B cell (primary cell): Measurements from ENCODE around the gene PPP2R5E. TPM values are rescaled to one million over a fixed set of nuclear protein-coding genes. Genes with fewer than 3 reads are reported as not detected.

Source experiments
- ATAC-seq: fragments of 200-7000 bp; cut with Tn5 transposase; one replicate; pipeline ENCODE4 v1.10.0; 2021; ENCODE audit warnings: low read depth, mild to moderate bottlenecking, moderate number of reproducible peaks, moderate library complexity
- CTCF ChIA-PET: fragments of 350-600 bp; sonication (Branson Sonifier 250); formaldehyde crosslinking; loops from one replicate; lab custom pipeline; 2021; ENCODE audit warnings: antibody characterized with exemption, inconsistent platforms; lab: Charles Lee
- POLR2A ChIA-PET: fragments of 350-600 bp; sonication (Branson Sonifier 250); formaldehyde crosslinking; loops from one replicate; lab custom pipeline; 2021; ENCODE audit warnings: antibody characterized with exemption; lab: Charles Lee
- DNase-seq: peaks from one replicate; pipeline ENCODE4 v3.0.0; 2013
- H2AFZ ChIP-seq: 2 replicates; pipeline ENCODE4 v1.6.1; 2012; ENCODE audit warnings: mild to moderate bottlenecking, low read depth, low read length; ENCODE audit not compliant: insufficient read depth, poor library complexity, severe bottlenecking
- H3K27ac ChIP-seq, 2 donors: 1 replicate in 1 of 2; 2 replicates in 1 of 2; pipeline ENCODE4 v1.5.1; 2012 to 2013; ENCODE audit warnings: low read length in 2 of 2, mild to moderate bottlenecking in 2 of 2, moderate library complexity in 1 of 2
- H3K27me3 ChIP-seq, 4 experiments: fragments of 200-600 bp in 1 of 4; sonication (generic) in 1 of 4; replicated peaks in 1 of 4; 1 replicate in 2 of 4; 2 replicates in 2 of 4; pipeline versions ENCODE4 v1.6.1 to v1.7.0; 2013 to 2016; ENCODE audit warnings: low read length in 3 of 4, mild to moderate bottlenecking in 2 of 4, mixed read lengths in 1 of 4, moderate library complexity in 1 of 4; ENCODE audit not compliant: insufficient read depth in 4 of 4, control insufficient read depth in 3 of 4; ENCODE audit errors: control extremely low read depth in 1 of 4
- H3K36me3 ChIP-seq, 2 experiments: replicated peaks in 1 of 2; 1 replicate in 1 of 2; 2 replicates in 1 of 2; pipeline versions ENCODE4 v1.6.1 to v1.7.1; 2013; ENCODE audit warnings: low read length in 1 of 2; ENCODE audit not compliant: insufficient read depth in 2 of 2, control insufficient read depth in 1 of 2; ENCODE audit errors: control extremely low read depth in 1 of 2, extremely low read depth in 1 of 2
- H3K4me1 ChIP-seq, 2 donors: fragments of 200-600 bp in 1 of 2; sonication (generic) in 1 of 2; 1 replicate in 1 of 2; 2 replicates in 1 of 2; pipeline versions ENCODE4 v1.5.1 to v1.6.1; 2013 to 2017; ENCODE audit warnings: low read length in 2 of 2; ENCODE audit not compliant: control insufficient read depth in 2 of 2, insufficient read depth in 2 of 2
- H3K4me2 ChIP-seq: replicated peaks from 2 replicates; pipeline ENCODE3; 2012; ENCODE audit warnings: mild to moderate bottlenecking, low read depth, low read length; ENCODE audit not compliant: poor library complexity, severe bottlenecking
- H3K4me3 ChIP-seq, 5 experiments: fragments of 200-600 bp in 1 of 5; sonication (generic) in 1 of 5; 1 replicate in 3 of 5; 2 replicates in 2 of 5; pipeline versions ENCODE4 v1.5.1 to v1.7.0; 2011 to 2016; ENCODE audit warnings: low read length in 4 of 5, mild to moderate bottlenecking in 4 of 5, low read depth in 2 of 5, control low read depth in 1 of 5, moderate library complexity in 1 of 5; ENCODE audit not compliant: insufficient read depth in 1 of 5; ENCODE audit errors: control extremely low read depth in 1 of 5, extremely low read depth in 1 of 5
- H3K79me2 ChIP-seq: fragments of 200-600 bp; sonication (generic); one replicate; pipeline ENCODE4 v1.6.0; 2016; ENCODE audit warnings: low read length; ENCODE audit not compliant: control insufficient read depth, insufficient read depth
- H3K9ac ChIP-seq: fragments of 200-600 bp; sonication (generic); 2 replicates; pipeline ENCODE4 v1.6.1; 2017; ENCODE audit warnings: mild to moderate bottlenecking, low read length, moderate library complexity
- H3K9me3 ChIP-seq, 3 donors: one replicate each; pipeline versions ENCODE4 v1.6.1 to v1.7.1; 2013; ENCODE audit warnings: low read length in 2 of 3; ENCODE audit not compliant: control insufficient read depth in 2 of 3, insufficient read depth in 1 of 3; ENCODE audit errors: control extremely low read depth in 1 of 3
- H4K20me1 ChIP-seq: 2 replicates; pipeline ENCODE4 v1.6.0; 2012; ENCODE audit warnings: mild to moderate bottlenecking, low read length; ENCODE audit not compliant: insufficient read depth, control insufficient read depth, poor library complexity, severe bottlenecking
- H3K27ac Mint-ChIP-seq: one replicate; pipeline ENCODE4 v1.8.0; 2021; ENCODE audit warnings: mixed read lengths
- H3K27me3 Mint-ChIP-seq: one replicate; pipeline ENCODE4 v1.8.0; 2021; ENCODE audit warnings: mixed read lengths
- H3K4me1 Mint-ChIP-seq: one replicate; pipeline ENCODE4 v1.8.0; 2021; ENCODE audit warnings: mixed read lengths
- H3K4me3 Mint-ChIP-seq: one replicate; pipeline ENCODE4 v1.8.0; 2021; ENCODE audit warnings: mixed read lengths
- H3K9me3 Mint-ChIP-seq: one replicate; pipeline ENCODE4 v1.8.0; 2022; ENCODE audit warnings: mixed read lengths; ENCODE audit not compliant: insufficient read depth
- CTCF ChIP-seq: fragments of 200-600 bp; IDR thresholded peaks from one replicate; pipeline ENCODE4 v1.8.0; 2022; ENCODE audit warnings: antibody characterized with exemption, mild to moderate bottlenecking
- EZH2 ChIP-seq: IDR thresholded peaks from 2 replicates; pipeline ENCODE4 v1.6.1; 2012; ENCODE audit warnings: borderline replicate concordance, low read depth, mild to moderate bottlenecking, moderate library complexity, low read length; ENCODE audit not compliant: insufficient read depth, poor library complexity, severe bottlenecking
- WGBS: methylation state at CpG from one replicate; pipeline ENCODE4 v1.1.5; 2013; ENCODE audit warnings: missing lambda C conversion rate; ENCODE audit not compliant: insufficient coverage; 5-methylcytosine and 5-hydroxymethylcytosine counted together
- intact Hi-C: fragments of 100-400 bp; cut with micrococcal nuclease; formaldehyde crosslinking; loops from one replicate; pipeline ENCODE4 v1.10.0; 2022
- polyA plus RNA-seq: library from polyadenylated mRNA; depleted of rRNA; stranded (reverse); fragments of >200 nt; gene quantifications from 2 replicates; pipeline ENCODE4 v1.2.3, GENCODE V29; 2012
- total RNA-seq, 2 donors: library from RNA; stranded (reverse); fragments of 120-200 nt in 1 of 2; gene quantifications; 1 replicate in 1 of 2; 2 replicates in 1 of 2; pipeline versions ENCODE4 v1.2.3 to v1.2.4, GENCODE V29; 2013 to 2022

PPP2R5E gene
- total and polyA plus RNA-seq, 2 donors (not counting 1 experiment from before 2014, with no cell fraction given) = 6.3 to 40.6 TPM

GRCh38 chr14:63371033-63371432, 172.1 kb downstream of the PPP2R5E start:
- peaks cover 2 to 8% of the 10 kb centered on the region in 2 experiments for H3K36me3 ChIP-seq
- no peak overlapping the region for H3K9ac ChIP-seq
- peaks cover 0 to 4% (median 0%) of the 10 kb centered on the region in 3 donors for H3K9me3 ChIP-seq
- no peak overlapping the region for H3K4me3 ChIP-seq
- no peak for DNase-seq
- H3K4me1 Mint-ChIP-seq = no peaks in the 10 kb centered on the region
- peaks cover 2% of the 10 kb centered on the region for H3K9me3 Mint-ChIP-seq
- H3K4me3 Mint-ChIP-seq = no peak overlapping the region
- no peak overlapping the region for H2AFZ ChIP-seq
- H3K27me3 Mint-ChIP-seq = no peaks in the 10 kb centered on the region
- no peak for TF ChIP-seq EZH2
- TF ChIP-seq CTCF = no peak
- H3K27ac ChIP-seq = no peak overlapping the region
- intact Hi-C loops = no loop called here
- no peaks in the 10 kb centered on the region for H3K79me2 ChIP-seq
- ChIA-PET POLR2A (no interaction called here), CTCF (no interaction called here)
- no peaks in the 10 kb centered on the region for H4K20me1 ChIP-seq
- no CpG with 5 or more reads among the region's 4 CpGs for WGBS
- H3K27me3 ChIP-seq = no peaks in the 10 kb centered on the region
- H3K27ac Mint-ChIP-seq = no peak overlapping the region
- H3K4me1 ChIP-seq = no peaks in the 10 kb centered on the region
- H3K4me2 ChIP-seq = no peak overlapping the region
- no peak for ATAC-seq

- CTCF ChIA-PET = no interaction called here
- no peak overlapping the region for H3K27ac ChIP-seq
These were observed 175.3 kb downstream of the PPP2R5E start for GRCh38 chr14:63367742-63368364.

More at GRCh38 chr14:63367742-63368364, 175.3 kb downstream of the PPP2R5E start:
- H3K9ac ChIP-seq = no peak overlapping the region
- no peaks in the 10 kb centered on the region for H3K36me3 ChIP-seq
- Mint-ChIP-seq H3K9me3 (peaks cover 13% of the 10 kb centered on the region), H3K27ac (no peak overlapping the region), H3K4me1 (no peaks in the 10 kb centered on the region), H3K27me3 (no peaks in the 10 kb centered on the region), H3K4me3 (no peak overlapping the region)
- POLR2A ChIA-PET = no interaction called here
- H2AFZ ChIP-seq = no peak overlapping the region
- TF ChIP-seq EZH2 (no peak), CTCF (no peak)
- no peaks in the 10 kb centered on the region for H4K20me1 ChIP-seq
- peaks cover 0 to 7% (median 0%) of the 10 kb centered on the region in 3 donors for H3K9me3 ChIP-seq
- no peaks in the 10 kb centered on the region for H3K4me1 ChIP-seq
- intact Hi-C loops = no loop called here
- no peak for DNase-seq
- no peaks in the 10 kb centered on the region for H3K79me2 ChIP-seq
- H3K4me3 ChIP-seq = no peak overlapping the region
- ATAC-seq = no peak
- no peaks in the 10 kb centered on the region for H3K27me3 ChIP-seq
- no peak overlapping the region for H3K4me2 ChIP-seq
